HG02763 (cell line): Measurements from ENCODE around the gene SORL1.

Source experiments
- ATAC-seq: cut with Tn5 transposase; IDR thresholded peaks from one replicate; pipeline ENCODE4 v1.9.1; 2021; ENCODE audit warnings: mild to moderate bottlenecking, moderate library complexity; ENCODE audit not compliant: unreplicated experiment

Gene SORL1

DNA sequence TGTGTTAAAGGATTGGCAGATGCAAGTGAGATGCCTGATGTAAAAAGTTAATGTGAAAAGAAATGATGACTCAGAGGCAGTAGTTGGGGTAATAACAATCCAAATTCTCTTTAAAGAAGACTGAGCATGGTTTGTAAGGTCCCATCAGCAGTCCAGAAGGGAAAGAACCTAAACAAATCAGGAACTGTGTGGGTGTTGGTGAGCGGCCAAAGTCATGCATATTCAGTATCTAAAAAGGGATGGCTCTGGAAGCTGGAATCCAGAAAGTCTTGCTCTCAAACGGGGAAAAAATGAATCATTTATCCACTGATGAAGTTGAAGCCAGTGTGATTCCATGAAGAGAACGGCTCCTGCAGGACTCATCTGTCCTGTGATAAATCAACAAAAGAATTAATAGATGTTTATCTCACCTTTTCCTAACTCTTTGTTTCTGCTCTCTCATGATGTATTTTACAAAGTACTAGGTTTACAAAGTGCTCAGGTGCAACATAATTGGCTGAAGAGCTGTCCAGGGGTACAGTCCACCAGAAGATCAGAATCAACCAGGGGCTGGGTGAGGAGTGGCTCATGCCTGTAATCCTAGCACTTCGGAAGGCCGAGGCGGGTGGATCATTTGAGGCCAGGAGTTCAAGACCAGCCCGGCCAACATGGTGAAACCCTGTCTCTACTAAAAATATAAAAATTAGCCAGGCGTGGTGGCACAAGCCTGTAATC, 21.1 kb downstream of the SORL1 start:
- no peak for ATAC-seq

DNA sequence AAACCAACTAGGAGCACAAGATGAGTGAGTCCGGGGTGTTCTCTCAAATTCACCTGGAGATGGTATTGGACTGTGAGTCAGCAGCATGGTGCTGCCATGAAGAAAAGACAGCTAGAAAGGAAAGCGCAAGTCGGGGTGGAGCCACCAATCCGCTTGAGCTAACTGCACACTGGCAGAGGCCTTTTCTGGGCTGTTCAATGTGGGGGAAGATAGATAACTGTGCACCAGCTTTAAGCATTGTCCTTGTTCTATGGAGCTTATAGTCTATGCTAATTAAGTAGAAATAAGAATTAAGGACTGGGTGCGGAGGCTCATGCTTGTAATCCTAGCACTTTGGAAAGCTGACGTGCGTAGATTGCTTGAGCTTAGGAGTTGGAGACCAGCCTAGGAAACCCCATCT, 22.6 kb downstream of the SORL1 start:
- ATAC-seq = no peak

DNA sequence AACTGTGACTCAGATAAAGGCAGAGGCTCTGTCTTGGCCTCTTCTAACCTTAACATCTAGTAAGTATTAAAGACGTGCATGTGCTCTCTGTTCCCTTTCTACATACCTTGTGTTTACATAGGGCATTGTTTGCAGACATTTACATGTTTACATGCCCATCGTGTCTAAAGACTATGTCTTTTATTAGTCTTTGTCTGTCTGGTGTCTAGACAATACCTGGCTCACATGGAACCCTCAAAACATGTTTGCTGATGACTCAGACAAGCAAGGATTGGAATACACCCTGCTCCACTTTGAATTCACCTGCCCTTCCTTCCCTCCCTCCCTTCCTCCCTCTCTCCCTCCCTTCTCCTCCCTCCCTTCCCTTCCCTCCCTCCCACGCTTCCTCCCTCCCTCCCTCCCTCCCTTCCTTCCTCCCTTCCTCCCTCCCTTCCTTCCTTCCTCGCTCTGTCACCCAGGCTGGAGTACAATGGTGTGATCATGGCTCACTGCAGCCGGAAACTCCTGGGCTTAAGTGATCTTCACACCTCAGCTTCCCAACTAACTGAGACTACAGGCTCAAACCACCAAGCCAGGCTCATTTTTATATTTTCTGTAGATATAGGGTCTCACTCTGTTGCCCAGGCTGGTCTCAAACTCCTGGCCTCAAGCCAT, 24.4 kb downstream of the SORL1 start:
- ATAC-seq = no peak

DNA sequence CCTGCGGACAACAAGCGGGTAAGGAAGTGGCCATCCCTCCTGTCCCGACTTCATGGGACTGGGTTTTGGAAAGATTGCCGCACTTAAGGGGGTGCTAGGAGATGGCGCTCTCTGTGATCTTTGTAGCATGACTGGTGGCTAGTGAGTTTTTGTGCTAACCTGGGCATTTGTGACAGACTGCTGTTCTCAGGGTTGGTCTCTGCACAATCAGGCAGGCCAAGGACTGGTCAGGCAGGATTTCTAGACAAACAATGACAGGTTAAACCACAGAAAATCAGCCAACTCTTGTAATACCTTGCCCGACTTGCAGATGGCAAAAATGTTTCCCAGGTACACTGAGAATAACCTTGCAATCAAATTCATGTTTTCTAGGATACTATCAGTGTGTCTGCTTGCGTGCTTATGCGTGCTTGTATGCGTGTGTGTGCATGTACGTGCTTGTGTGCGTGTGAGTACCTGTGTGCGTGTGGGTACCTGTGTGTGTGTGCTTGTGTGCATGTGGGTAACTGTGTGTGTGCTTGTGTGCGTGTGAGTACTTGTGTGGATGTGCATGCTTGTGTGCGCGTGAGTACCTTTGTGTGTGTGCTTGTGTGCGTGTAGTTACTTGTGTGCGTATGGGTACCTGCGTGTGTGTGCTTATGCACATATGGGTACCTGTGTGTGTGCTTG, 26.2 kb downstream of the SORL1 start:
- ATAC-seq = no peak

DNA sequence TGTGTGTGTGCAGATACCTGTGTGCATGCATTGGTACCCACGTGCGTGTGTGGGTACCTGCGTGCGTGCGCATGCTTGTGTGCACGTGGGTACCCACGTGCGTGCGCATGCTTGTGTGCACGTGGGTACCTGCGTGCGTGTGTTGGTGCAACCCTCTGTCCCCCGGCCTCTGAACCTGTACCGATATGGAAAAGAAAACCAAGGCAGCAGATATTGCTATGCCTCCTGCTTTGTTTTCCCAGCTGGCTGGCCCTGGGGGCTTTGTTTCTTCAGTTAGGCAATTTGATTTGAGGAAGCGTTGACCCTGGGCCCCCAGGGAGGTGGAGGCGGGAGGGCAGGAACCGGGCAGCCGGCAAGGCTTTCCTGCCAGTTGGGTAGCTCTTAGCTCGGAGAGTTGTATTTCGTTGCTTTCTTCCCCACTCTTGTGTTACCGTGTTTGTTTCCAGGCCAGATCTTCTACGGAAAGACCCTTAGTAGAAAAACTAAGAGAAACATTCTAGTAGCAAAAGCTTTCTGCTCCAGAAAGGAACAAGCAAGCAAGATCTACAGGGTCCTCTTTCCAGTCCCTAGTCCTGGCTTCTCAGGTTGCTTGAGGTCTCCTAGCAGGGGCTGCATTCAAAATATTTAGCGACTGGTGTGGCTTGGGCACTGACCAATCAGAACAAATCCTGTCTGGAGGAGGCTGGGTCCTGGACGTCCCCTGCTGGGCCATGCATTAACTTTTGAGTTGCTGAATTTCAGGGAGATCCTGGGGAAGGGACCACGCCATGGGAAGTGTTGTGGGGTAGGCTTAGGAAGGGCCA, 27.0 kb downstream of the SORL1 start:
- ATAC-seq = no peak

DNA sequence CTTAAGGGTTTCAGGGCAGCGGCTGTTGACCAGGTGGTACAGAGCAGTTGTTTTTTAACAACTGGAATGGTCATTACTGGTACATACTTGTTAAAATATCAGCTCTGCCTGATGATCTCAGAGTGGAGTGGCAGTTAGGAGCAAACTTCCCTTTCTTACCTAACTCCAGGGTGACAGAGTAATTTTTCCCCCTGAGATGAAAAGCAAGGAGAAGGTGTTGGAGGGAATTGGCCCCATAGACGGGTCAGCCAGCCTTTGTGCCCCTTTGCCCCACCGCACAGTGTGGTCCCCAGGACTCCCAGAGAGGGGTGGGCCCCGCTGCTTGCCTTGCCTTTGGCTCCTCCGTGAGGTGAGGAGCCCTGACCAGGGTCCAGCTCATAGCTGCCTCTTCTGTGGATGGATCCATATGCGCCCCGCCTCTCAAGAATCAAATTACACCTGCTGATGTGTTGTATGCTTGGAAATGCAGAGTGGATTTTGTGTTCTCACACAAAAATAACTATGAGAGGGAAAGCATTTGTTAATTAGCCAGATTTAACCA, 27.7 kb downstream of the SORL1 start:
- no peak for ATAC-seq

DNA sequence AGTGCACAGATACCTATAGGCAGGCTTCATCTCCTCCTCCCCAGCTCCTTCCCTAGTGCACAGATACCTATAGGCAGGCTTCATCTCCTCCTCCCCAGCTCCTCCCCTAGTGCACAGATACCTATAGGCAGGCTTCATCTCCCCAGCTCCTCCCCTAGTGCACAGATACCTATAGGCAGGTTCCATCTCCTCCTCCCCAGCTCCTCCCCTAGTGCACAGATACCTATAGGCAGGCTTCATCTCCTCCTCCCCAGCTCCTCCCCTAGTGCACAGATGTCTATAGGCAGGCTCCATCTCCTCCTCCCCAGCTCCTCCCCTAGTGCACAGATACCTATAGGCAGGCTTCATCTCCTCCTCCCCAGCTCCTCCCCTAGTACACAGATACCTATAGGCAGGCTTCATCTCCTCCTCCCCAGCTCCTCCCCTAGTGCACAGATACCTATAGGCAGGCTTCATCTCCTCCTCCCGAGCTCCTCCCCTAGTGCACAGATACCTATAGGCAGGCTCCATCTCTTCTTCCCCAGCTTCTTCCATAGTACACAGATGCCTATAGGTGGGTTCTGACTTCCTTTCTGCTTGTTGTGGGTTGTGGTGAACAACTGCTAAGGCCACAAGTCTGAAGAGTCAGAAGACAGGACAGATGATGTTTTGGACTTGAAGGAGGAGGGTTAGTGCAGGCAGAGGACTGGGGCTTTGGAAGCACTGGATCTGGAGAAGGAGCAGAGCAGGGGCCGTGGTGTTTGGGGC, 29.5 kb downstream of the SORL1 start:
- ATAC-seq = peak; percentile 35

DNA sequence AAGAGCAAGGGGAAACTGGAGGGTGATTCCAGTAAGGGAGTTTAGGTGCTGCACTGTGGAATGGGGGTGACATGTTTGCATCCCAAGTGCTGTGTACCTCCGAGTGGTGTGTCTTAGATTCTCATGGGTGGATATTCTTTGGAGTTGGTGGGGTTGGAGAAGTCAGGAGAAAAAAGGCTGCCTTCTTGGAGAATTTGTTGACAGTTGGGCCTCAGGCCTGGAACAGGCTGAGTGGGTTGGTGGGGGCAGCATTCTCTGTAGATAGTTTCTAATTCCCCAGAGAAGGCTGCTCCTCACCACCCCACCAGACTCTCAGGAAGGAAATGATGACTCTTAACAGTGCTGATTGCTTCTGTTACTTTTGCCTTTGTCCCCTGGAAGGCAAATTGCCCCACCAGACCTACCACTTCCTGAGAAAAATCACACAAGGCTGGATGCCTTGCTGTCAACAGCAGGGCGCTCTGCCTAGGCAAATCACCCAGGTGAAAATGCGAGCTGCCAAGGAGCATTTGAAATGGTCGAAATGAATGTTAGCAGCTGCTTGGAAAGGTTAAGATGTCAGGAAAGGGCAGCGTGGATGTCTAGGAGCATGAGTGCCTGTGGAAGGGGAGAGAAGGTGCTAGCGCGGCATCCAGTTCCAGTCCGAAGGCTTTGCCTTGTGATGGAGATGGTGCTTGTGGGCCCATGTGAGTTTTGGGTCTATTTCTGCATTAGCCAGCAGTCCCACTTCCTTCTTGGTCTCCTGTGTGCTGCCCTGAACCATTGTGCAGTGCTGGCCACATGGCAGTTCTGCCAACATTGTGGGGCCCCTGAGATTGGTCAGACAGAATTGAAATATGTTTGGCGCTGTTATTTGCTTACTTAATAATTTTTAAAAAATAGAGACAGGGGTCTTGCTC, 30.4 kb downstream of the SORL1 start:
- peak; percentile 82 for ATAC-seq

DNA sequence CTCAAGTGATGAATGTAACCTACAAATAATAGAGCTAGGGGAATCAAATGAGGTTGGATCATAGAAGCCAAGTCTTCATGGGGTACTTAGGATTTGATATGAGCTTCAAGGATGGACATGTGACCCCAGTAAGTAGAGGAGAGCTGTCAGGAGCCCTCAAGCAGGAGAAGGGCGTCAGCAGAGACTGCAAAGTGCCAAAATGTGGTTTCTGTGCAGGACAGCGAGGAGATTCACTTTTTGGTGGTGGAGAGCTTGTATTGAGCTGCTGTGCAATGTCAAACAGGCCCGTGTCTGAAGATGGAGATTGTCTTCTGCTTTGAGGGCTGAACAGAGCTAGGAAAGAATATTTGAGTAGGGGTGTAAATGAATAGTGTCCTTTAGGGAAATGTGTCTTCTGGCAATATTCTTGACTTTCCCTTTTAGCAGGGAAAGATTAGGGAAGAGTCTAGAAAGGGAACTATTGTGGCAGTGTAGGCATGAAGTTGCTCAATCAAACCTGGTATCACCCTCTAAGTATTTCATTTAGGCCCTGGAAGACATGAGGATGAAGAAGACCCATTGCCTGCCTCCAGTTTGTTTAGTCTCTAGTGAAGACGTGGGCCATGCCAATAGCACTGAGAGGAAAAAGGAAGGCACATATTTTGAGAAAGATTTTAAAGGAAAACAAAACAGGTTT, 31.8 kb downstream of the SORL1 start:
- ATAC-seq = no peak

DNA sequence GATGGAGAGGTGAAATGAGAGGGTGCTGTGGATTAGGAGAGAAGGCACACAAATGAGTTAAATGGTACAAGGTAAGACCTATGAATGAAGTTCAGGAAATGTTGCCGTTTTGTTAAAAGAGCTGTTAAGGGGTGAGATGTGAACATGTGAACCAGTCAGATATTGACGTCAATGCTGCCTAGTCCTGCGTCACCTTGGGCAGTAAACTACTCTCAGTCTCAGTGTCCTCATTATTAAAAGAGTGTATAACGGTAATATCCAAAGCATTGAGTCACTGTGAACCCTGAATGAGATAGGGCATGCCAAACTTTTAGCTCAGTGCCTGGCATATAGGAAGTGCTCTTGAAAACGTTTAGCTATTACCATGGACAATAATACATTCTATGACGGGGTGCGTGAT, 33.1 kb downstream of the SORL1 start:
- no peak for ATAC-seq

DNA sequence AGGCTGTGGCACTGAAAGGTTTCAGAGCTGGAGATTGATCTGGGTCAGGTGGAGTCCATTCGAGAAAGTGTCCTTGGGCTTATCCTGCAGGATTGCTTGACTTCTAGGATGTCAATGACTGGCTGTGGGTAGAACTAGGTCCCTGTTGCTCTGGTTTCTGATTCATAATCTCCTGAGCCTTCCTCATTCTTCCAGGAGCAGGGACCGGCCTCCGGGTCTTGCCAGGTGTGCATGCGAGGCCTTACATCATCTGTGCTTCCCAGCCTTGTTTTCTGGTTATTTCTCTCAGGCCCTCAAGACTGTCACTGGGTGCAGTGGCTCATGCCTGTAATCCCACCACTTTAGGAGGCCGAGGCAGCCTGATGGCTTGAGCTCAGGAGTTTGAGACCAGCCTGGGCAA, 33.9 kb downstream of the SORL1 start:
- ATAC-seq = no peak

DNA sequence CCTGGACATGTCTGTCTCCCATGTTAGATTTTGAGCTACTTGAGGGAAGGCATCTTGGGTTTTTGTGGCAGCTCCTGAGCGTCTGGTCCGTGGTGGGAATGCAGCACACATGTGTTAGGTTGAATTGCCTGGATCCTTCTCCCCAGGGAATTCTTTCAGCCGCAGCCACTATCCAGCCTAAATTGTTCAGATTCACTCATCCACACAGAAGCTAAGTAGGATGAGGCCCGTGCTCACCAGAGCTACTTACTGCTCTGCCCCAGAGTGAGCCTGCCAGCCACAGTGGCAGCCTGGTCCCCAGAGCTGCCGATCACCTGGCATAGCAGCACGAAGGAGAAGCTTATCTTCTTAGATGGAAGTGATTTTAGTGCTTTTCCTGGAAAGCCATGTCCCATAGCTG, 35.1 kb downstream of the SORL1 start:
- no peak for ATAC-seq

DNA sequence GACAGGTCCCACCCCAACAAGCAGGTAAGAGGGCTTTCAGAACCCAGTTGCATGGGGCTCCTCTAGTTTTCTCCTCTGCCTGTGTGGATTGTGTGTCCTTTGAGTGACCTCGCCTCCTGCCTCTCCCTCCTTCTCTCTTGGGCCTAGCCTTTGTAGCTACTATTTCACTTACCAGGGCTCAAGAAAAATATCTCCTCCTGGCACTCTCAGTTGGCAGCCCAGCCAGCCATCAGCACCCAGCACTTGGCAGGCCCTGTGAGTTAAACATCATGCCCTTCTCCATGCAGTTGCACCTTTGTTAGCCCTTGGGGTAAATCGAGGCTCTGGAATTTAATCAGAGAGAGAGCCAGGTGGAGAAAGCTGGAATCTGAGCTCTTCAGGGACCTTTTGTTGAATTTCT, 36.1 kb downstream of the SORL1 start:
- no peak for ATAC-seq

DNA sequence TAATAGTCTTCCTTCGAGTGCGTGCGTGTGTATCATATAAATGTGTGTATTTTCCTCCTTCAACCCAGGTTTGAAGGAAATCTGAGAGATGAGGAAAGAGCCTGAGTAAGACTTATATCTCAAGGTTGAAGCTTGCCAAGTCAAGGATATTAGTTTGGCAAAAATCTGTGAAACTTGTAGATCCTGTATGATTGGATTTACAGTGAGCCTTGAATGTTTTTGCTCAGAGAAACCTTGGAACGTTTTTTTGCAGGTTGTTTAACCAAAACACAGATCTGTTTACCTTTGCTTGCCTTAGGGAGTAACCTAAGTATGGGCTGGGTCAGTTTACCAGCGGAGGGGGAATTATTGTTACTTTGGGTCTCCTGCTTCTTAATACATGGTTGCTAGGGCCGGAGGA, 36.5 kb downstream of the SORL1 start:
- ATAC-seq = no peak

DNA sequence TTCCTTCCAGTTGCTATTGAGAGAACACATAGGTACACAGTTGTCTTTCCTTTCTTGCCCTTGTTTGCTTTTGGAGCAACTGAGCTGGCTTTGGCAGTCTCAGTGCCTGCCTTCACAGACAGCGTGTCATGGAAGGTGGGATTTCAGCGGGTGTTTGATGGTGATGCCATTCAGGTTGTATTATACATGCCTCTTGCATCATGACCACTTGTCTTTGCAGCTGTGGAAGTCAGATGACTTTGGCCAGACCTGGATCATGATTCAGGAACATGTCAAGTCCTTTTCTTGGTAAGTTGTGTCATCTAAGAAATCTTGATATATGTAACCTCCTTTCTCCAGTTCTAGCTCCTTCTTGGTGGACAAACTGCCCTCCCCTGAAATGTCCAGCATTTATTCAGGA, 37.7 kb downstream of the SORL1 start:
- no peak for ATAC-seq

DNA sequence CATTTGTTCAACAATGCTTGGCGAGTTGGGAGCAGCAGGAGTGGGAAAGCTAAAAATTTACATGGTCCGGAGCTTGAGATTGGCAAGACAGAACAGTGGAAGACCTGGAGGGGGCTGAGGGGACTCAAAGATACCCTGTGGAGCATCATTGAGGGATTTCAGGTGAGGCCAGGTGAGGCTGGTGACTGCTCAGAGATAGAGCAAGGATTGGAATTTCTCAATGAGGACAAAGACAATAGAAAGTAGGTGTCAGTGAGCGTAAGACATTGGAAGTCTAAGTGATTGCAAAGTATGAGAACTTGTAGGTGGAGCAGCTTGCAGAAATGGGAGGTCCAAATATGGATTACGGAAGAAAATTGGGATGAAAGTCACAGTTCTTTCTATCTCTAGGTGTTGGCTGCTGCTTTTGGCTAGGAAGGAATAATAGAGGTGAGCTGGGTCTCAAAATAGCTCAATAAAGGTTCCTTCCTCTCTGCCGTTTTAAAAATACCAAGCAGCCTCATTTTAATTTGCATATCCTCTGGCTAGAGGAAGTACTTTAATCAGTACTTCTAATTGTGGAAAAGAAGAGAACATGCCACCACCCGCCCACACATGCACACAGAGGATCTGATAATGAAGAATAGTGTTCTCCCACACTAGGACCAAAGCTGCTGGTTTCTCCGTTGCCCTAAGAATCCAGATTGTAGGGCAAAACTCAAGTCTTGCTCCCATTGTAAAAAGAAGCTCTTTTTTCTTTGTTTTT, 42.4 kb downstream of the SORL1 start:
- peak; percentile 71 for ATAC-seq

DNA sequence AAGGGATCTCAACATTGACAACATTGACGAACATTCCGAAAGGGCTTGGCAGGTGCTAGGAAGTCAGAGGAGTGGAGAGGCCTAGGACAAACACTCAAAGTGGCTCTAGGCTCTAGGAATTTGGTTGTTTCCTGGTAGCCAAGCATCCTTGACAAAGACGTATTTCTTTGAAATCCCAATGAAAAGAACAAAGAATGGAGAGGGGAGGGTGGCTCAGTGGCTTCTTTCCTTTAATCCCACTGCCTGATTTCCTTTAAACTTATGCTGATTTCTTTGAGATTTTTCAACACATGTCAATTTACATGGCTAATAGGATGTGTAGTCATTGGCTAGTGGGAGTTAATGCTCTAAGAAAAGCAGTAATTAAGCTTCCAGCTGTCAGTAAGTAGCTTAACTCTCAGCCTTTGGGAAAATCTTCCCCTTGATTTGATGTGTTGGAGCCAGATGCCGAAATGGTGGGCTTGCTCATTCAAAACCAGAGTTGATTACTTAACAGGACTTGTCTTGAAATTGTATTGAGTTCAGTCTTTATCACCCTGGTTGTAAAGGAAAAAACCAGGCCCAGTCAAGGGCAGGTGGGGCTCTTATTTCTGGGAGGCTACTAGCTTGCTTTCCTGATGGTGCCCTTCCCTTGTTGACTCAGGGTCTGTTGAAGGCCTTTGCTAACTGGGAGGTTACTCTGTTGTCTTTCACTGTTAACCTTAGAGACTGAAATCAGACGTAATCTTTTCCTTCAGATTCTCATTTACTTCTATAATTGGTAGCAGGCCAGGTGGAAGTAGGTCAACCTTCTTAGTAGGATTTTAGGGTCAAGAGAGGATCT, 45.3 kb downstream of the SORL1 start:
- ATAC-seq = no peak
